Endothelial cell of hepatic sinusoid (primary cell): ENCODE data around the gene PCYT1A.
"Not testable (repeated sequence)": the region's sequence is repeated elsewhere in the genome, so short reads cannot be mapped to it uniquely, and the experiment has no call there.

Experiments
- in situ Hi-C: cut with HindIII; loops from 2 replicates; pipeline ENCODE4 v1.10.0; 2017; ENCODE audit warnings: low sequenced_read_pairs

PCYT1A gene

DNA sequence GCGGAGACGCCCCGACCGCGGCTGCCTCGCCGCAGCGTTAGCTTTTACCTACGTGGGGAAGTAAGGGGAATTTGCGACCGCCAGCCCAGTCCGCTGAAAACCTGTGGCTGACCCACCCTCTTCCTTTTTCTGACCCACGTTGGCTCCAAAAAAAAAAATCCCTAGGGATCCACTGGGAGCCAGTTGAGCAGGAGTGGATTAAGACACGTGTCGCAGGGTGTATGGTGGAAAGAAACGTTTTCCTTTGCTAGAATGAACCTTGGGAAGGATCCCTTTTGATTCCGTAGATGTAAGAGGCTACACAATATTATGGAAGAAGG lies 575 bp upstream of the PCYT1A start:
- in situ Hi-C loops = no loop called here

DNA sequence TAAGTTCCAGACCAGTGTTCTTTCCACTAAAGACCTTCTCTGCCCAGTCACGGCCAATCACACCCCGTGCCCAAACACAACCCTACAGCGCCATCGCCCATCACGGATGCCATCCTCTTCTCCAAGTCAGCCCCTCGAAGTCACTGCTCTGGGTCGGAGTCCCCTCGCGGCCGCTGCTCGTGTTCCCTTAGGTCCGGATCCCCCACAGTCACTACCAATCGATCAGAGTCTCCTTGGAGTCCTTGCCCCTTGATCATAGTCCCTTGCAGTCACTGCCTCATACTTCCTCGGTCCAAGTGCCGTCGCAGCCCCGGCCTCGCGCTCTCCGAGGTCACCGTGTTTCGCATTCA lies 461 bp downstream of the PCYT1A start:
- in situ Hi-C loops = no loop called here

DNA sequence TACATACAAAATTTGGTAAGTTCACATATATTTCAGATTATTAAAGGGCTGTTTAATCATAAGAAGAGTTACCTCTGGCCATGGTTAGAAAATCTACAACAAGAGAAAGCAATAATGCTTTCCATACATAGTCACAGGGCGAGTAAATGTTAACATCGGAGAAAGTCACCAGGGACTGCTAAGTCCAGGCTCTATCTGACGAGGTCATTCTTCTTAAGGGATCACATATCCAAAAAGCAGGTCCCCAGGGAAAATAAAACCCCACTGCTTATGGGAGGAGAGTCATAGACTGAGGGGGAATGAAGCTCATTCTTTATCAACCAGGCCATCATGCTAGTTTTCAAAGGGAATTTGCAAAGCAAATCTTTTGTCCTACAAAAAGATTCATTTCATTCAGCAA lies 3.1 kb downstream of the PCYT1A start:
- in situ Hi-C loops = no loop called here

DNA sequence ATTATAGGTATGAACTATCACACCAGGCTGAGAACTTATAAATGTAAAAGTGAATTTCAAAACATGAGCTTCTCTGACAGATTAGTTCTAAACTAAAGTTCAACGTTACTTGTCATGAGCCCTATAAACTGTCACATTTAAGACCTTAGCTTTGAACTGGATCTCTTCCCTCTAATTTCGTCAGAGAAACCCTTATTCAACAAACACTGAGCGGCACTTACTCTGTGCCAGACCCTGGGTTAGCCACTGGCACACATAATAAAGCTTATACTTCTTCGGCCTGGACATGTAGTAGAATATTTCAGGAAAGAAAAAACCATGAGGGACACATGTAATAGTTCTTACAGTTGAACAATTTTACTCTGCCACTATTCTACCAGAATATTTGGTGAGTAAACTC lies 5.6 kb downstream of the PCYT1A start:
- in situ Hi-C loops = no loop called here

DNA sequence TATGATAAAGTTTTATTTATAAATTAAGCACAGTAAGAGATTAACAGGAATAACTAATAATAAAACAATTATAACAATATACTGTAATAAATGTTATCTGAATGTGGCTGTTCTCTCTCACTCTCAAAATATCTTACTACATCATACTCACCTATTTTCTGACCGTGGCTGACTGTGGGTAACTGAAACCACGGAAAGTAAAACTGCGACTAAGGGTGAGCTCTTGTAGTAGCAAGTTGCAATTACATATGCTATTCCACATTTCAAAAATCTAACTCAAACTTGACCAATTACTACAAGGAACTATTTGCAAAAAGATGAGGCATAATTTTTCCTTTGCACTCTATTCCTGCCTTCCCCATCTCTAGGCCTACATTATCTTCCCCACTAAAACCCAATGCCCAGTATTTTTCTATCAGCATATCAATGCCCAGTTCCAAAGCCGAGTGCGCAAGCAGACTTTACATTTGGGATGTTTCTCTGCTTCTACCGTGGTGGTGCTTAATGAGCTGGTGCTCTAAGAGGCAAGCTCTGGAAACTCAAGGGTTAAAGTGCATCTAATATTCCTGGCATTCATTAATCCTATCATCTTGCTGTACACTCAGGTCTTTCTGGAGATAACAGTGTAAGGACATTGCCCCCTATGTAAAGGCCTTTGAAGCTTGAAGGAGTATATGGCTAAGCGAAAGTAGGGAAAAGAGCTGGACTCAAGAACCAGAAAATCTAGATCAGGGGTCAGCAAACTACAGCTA lies 6.7 kb downstream of the PCYT1A start:
- in situ Hi-C loops = no loop called here

DNA sequence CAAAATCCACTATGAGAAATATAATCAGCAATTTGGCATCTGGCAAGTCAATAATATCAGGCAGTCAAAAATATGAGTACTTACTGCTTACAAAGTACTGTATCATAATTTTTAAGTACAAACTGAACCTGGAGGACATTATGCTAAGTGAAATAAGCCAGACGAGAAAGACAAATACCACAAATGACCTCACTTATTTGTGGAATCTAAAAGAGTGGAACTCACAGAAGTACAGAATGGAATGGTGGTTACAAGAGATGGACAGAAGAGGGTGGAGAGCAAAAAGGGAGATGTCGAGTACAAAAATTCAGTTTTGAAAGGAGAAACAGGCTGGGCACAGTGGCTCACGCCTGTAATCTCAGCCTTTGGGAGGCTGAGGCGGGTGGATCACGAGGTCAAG lies 12.4 kb downstream of the PCYT1A start:
- in situ Hi-C loops = no loop called here

DNA sequence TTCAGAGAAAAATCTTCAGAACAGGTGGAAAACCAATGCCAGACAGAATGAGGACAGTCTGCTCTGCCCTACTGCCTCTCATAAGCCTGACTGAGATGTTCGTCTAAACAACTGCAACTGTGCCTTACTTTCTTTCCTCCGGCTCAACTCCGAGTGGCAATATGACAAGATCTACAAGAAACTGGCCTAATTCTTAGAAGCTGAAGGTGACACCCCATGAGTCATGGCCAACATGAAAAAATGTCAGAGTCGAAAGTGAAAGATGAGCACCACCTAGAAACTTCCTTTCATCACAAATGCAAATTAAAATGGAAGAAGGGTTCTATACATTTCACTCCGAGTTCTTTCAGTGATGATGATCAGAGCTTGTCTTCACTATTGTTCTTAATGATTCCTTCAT lies 12.9 kb downstream of the PCYT1A start:
- in situ Hi-C loops = no loop called here

DNA sequence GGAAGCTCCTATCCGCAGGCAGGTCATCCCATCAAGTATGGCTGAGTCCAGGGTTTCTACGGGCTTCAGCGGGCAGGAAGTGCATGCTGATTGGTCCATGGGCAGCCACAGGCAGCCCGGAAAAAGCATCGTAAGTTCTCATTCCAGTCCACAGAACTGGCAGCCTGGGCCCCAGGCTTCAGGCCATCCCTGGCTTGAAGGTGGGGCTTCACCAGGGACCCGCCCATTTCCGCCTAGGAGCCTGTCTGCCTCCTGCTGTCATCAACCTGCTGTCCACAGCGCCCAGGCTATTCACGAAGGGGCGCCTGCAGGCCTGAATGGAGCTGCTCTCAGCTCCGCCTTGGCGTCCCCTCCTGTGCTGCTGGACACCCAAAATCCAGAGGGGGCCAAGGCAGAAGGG lies 13.9 kb downstream of the PCYT1A start:
- in situ Hi-C loops = no loop called here

DNA sequence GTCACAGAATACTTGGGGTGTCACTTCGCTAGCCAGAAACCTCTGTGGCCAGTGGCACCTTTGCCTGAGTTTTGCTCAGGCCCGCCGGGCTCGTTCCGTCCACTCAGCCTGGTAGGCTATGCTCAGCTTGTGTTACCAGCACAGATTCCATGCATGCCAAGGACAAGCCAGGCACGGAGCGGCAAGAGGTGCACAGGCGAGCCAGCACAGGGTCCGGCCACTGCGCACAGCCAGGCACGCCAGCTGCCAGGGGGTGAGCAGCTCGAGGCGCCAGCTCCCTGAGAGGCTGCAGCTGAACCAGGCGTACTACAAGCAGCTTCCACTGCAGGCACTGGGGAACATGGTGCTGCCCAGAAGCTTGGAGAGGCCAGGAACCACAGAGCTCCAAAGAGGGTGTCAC lies 14.7 kb downstream of the PCYT1A start:
- in situ Hi-C loops = no loop called here

DNA sequence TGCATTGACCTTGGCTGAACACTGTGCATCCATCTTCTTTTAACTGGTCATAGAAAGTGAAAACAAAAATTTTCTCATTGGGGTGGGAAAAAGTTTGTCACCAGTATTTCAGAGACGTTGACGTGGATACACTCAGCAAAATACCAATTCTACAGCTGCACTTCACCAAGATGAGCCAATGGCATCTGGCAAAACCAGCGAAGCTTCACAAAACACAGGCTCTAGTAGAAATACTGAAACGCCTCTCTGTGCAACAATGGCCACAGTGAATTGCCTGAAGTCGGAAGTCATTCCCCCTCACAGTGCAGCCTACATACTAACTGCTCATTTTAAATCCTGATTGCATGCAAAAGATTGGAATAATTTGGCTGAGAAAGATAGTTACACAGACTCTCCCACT lies 17.0 kb downstream of the PCYT1A start:
- in situ Hi-C loops = no loop called here

DNA sequence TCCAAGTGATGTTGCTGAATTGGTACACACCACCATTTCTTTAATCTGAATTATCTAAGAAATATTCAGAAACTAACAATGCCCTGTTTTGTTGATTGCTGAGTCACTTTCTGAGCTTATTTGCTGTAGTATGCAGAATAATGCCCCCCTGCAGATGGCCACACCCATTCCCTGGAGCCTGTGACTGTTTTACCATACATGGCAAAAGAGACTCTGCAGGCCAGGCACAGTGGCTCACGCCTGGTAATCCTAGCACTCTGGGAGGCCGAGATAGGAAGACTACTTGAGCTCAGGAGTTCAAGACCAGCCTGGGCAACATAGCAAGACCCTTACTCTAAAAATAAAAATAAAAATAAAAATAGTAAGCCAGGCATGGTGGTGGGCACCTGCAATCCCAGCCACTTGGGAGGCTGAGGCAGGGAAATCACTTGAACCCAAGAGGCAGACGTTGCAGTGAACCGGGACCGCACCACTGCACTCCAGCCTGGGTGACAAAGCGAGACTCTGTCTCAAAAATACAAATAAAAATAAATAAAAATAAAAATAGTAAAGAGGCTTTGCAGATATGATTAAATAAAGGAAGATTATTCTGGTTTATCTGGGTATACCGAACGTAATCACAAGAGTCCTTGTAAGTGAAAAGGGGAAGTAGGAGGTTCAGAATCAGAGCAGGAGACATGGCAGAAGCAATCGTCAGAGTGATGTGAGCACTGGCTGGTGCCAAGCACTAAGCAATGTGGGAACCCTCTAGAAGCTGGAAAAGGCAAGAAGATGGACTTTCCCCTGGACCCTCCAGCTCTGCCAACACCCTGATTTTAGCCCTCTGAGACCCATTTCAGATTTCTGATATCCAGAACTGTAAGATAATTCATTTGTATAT lies 19.0 kb downstream of the PCYT1A start:
- in situ Hi-C loops = no loop called here

DNA sequence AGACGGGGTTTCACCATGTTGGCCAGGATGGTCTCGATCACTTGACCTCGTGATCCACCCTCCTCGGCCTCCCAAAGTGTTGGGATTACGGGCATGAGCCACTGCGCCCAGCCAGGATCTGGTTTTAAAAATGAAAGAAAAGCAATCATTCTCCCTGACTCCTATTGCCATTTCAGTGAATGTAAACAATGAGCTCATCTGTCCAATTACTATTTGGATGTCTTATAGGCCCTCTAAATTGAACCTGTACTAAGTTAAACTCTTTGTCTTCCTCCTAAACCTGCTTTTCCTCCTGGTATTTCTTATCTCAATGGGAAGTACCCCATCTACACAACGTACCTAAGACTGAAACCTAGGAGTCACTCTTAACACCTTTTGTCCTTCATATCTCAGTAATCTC lies 23.7 kb downstream of the PCYT1A start:
- in situ Hi-C loops = no loop called here

DNA sequence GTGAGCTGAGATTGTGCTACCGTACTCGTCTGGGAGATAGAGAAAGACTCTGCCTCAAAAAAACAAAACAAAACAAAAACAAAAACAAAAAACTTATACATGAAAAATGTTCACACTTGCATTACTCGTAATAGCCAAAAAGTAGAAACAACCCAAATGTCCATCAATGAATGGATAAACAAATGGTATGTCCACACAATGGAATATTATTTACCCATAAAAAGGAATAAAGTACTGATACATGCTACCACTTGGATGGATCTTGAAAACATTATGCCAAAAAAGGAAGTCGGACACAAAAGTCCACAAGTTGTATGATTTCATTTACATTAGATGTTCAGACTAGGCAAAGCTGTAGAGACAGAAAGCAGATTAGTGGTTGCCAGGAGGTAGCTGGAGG lies 26.7 kb downstream of the PCYT1A start:
- in situ Hi-C loops = no loop called here

DNA sequence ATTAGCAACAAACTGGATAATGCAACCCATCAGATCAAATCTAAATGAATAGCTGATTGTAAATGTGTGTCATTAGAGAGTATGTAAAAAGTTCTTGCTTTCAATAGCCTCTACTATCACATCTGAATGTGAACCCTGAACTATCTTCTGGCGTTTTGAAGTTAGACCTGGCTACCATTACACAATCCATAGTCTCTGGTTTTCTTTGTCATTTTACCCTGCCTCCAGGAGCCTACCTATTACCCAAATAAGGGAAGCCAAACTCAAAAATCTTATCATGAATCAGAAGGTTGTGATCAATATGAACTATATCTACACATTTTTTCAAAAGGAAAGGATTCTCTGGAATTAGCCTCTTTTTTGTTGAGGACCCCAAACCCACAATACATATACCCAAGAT lies 31.8 kb downstream of the PCYT1A start:
- in situ Hi-C loops = no loop called here

DNA sequence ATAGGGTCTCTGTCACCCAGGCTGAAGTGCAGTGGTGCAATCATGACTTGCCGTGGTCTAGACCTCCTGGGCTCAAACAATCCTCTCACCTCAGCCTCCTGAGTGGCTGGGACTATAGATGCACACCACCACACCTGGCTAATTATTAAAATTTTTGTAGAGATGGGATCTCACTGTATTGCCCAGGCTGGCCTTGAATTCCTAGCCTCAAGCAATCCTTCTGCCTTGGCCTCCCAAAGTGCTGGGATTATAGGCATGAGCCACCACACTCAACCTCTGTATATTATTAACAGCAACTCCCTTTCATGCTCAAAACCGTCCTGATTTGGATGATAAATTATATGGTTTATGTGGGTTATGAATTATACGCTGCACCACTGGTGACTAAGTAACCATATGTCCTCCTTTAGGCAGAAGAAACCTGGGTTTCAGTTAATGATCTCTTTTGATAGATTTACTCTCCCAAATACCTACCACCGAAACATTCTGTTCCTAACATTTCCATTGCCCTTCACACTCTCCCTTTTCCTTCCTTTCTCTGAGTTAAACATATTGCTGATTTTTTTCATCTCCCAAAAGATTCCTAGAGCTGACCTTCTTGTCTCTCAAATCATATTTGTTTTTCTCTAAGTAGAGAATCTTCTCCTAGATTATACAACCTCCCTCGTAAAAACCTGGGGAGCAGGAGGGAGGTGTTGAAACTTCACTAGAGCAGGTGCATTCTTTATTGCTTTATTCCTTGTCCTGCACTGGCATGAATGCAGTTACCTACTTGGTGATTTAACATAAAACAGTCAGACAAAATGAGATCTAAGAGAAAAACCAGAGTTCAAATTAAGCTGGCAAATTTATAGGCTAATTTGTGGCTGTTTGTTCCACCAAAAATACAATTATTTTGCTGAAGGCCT lies 32.9 kb downstream of the PCYT1A start:
- in situ Hi-C loops = loop anchor here (5.0 kb wide), 1 partner anchor 268 kb away; no protein-coding TSS in a partner anchor

DNA sequence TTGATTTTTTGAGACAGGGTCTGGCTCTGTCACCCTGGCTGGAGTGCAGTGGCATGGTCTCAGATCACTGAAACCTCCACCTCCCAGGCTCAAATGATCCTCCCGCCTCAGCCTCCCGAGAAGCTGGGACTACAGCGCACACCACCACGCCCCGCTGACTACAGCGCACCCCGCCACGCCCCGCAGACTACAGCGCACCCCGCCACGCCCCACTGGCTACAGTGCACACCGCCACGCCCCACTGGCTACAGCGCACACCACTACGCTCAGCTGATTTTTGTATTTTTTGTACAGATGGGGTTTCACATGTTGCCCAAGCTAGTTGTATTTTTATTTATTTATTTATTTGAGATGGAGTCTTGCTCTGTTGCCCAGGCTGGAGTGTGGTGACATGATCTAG lies 35.6 kb downstream of the PCYT1A start:
- in situ Hi-C loops = loop anchor here (5.0 kb wide), 1 partner anchor 270 kb away; no protein-coding TSS in a partner anchor

DNA sequence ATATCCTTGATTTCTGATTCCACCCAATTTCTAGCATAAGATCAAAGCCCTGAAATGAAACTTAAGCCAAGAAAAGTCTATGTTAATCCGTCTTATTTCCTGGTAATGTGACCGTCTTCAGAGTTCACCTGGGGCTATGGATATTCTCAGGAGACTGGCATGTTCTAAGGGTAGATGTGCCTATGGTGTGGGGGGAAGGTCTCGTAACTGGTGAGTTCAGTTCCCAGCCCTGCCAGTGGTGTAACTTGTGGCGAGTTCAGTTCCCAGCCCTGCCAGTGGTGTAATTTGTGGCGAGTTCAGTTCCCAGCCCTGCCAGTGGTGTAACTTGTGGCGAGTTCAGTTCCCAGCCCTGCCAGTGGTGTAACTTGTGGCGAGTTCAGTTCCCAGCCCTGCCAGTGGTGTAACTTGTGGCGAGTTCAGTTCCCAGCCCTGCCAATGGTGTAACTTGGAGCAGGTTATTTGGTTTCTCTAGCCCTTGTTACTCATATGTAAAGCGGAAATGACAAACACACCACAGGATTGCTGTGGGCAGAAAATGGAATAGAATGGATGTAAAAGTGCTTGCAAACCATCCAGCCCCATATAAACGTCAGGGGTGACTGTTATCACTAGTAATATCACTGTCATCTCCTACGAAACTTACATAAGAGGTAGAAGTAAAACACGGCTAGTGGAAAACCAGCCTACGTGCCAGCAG lies 40.8 kb downstream of the PCYT1A start:
- in situ Hi-C loops = no loop called here

DNA sequence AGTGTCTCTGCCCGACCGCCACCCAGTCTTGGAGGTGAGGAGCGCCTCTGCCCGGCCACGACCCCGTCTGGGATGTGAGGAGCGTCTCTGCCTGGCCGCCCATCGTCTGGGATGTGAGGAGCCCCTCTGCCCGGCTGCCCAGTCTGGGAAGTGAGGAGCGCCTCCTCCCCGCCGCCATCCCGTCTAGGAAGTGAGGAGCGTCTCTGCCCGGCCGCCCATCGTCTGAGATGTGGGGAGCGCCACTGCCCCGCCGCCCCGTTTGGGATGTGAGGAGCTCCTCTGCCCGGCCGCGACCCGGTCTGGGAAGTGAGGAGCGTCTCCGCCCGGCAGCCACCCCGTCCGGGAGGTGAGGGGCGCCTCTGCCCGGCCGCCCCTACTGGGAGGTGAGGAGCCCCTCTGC lies 43.4 kb downstream of the PCYT1A start:
- in situ Hi-C loops = not testable (repeated sequence)

DNA sequence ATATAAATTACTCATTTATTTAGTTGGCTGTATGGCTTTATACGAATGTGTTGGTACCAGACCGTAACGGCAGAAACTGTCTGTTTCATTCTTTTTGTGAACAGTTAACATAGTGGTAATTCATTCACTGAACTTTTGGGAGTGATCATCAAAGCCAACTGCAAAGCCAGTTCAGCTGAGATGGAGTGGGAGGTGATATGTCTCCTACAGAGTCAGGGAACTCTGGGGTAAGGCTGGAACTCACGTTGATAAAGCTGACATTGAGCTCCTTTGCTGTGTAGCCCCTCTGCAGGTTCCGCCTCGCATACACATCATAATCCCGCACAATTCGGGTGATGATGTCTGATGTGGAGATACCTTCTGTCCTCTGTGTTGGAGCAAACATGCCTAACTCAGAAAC lies 45.8 kb downstream of the PCYT1A start:
- in situ Hi-C loops = no loop called here

DNA sequence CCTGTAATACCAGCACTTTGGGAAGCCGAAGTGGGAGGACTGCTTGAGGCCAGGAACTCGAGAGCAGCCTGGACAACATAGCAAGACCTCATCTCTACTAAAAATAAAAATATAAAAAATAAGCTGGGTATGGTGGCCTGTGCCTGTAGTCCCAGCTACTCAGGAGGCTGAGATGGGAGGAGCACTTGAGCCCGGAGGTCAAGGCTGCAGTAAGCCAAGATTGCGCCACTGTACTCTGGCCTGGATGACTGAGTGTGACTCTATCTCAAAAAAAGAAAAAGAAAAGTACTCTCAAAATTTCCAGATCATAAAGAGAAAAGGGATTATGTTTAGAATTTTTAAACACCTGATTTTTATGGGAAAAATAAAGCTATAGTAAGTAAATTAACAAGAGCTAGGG lies 47.1 kb downstream of the PCYT1A start:
- in situ Hi-C loops = no loop called here
